Thyroid gland (tissue), 4 donors: ENCODE measurements around the gene ATP5F1C.

Source experiments
- CTCF ChIP-seq, 6 experiments: fragments of 200-600 bp in 3 of 6; fragments of 450-650 bp in 3 of 6; sonication (generic) in 3 of 6; IDR thresholded peaks; one replicate each; pipeline ENCODE4 v1.5.1; 2016 to 2019; ENCODE audit warnings: antibody characterized with exemption in 6 of 6, mild to moderate bottlenecking in 2 of 6, inconsistent platforms in 1 of 6, moderate library complexity in 1 of 6
- POLR2A ChIP-seq, 2 donors: fragments of 450-650 bp; IDR thresholded peaks; one replicate each; pipeline ENCODE4 v1.6.1; 2017; ENCODE audit warnings: antibody characterized with exemption in 2 of 2, mild to moderate bottlenecking in 2 of 2, moderate library complexity in 1 of 2

- no peak for TF ChIP-seq CTCF (IDR thresholded peaks at IDR 0.05)
- TF ChIP-seq POLR2A (IDR thresholded peaks at IDR 0.05) = no peak
These were observed 45.2 kb downstream of the ATP5F1C start for GRCh38 chr10:7833210-7833609.
